ENCODE results near the gene MLLT1.

The MLLT1 gene

GRCh38 chr19:6271721-6272410, 7.9 kb downstream of the MLLT1 start:
- H3K4me2 ChIP-seq: no peak overlapping the region

GRCh38 chr19:6271251-6271650, 8.5 kb downstream of the MLLT1 start:
- Histone ChIP-seq H3K4me1 (ENCODE audit: low read depth, poor library complexity, severe bottlenecking) (no peaks in the 10 kb centered on the region), H3K36me3 (ENCODE audit: insufficient read depth) (no peaks in the 10 kb centered on the region), H3K4me2 (no peak overlapping the region), H3K4me3 (IDR thresholded peaks at IDR 0.05; ENCODE audit: insufficient read depth, low read depth, low read length) (no peak overlapping the region), H3K9ac (no peak overlapping the region), H3K27ac (no peak overlapping the region), H2AFZ (ENCODE audit: low read depth) (no peak overlapping the region), H3K79me2 (ENCODE audit: insufficient read depth, low read depth) (peaks cover 81% of the 10 kb centered on the region), H4K20me1 (ENCODE audit: insufficient read depth) (no peaks in the 10 kb centered on the region), H3K27me3 (ENCODE audit: insufficient read depth, low read depth) (no peaks in the 10 kb centered on the region)
- no peak for TF ChIP-seq CTCF (conservative IDR thresholded peaks at IDR 0.05; ENCODE audit: low read depth, low read length)

More at GRCh38 chr19:6271721-6272410, 7.9 kb downstream of the MLLT1 start:
- no peak for TF ChIP-seq CTCF (conservative IDR thresholded peaks at IDR 0.05; ENCODE audit: low read depth, low read length)
- Histone ChIP-seq H3K4me1 (ENCODE audit: low read depth, poor library complexity, severe bottlenecking) (no peaks in the 10 kb centered on the region), H3K4me3 (IDR thresholded peaks at IDR 0.05; ENCODE audit: insufficient read depth, low read depth, low read length) (no peak overlapping the region), H3K27me3 (ENCODE audit: insufficient read depth, low read depth) (no peaks in the 10 kb centered on the region), H4K20me1 (ENCODE audit: insufficient read depth) (no peaks in the 10 kb centered on the region), H3K79me2 (ENCODE audit: insufficient read depth, low read depth) (peaks cover 81% of the 10 kb centered on the region), H3K36me3 (ENCODE audit: insufficient read depth) (no peaks in the 10 kb centered on the region), H3K27ac (no peak overlapping the region), H2AFZ (ENCODE audit: low read depth) (no peak overlapping the region), H3K9ac (no peak overlapping the region)

GRCh38 chr19:6270822-6271221, 9.0 kb downstream of the MLLT1 start:
- no peak for TF ChIP-seq CTCF (conservative IDR thresholded peaks at IDR 0.05; ENCODE audit: low read depth, low read length)
- Histone ChIP-seq H3K27ac (no peak overlapping the region), H3K79me2 (ENCODE audit: insufficient read depth, low read depth) (peaks cover 78% of the 10 kb centered on the region), H3K9ac (no peak overlapping the region), H3K4me1 (ENCODE audit: low read depth, poor library complexity, severe bottlenecking) (no peaks in the 10 kb centered on the region), H3K4me2 (no peak overlapping the region), H3K36me3 (ENCODE audit: insufficient read depth) (no peaks in the 10 kb centered on the region), H3K27me3 (ENCODE audit: insufficient read depth, low read depth) (no peaks in the 10 kb centered on the region), H2AFZ (ENCODE audit: low read depth) (no peak overlapping the region), H3K4me3 (IDR thresholded peaks at IDR 0.05; ENCODE audit: insufficient read depth, low read depth, low read length) (no peak overlapping the region), H4K20me1 (ENCODE audit: insufficient read depth) (no peaks in the 10 kb centered on the region)

- no peaks in the 10 kb centered on the region for H3K4me1 ChIP-seq (ENCODE audit: low read depth, poor library complexity, severe bottlenecking)
- no peaks in the 10 kb centered on the region for H3K36me3 ChIP-seq (ENCODE audit: insufficient read depth)
- peaks cover 78% of the 10 kb centered on the region for H3K79me2 ChIP-seq (ENCODE audit: insufficient read depth, low read depth)
Measured at GRCh38 chr19:6270076-6270745, 9.6 kb downstream of the MLLT1 start.

More at GRCh38 chr19:6270076-6270745, 9.6 kb downstream of the MLLT1 start:
- Histone ChIP-seq H3K27me3 (ENCODE audit: insufficient read depth, low read depth) (no peaks in the 10 kb centered on the region), H3K4me2 (no peak overlapping the region), H4K20me1 (ENCODE audit: insufficient read depth) (no peaks in the 10 kb centered on the region), H3K4me3 (IDR thresholded peaks at IDR 0.05; ENCODE audit: insufficient read depth, low read depth, low read length) (no peak overlapping the region), H2AFZ (ENCODE audit: low read depth) (no peak overlapping the region), H3K9ac (no peak overlapping the region), H3K27ac (no peak overlapping the region)
- TF ChIP-seq CTCF (conservative IDR thresholded peaks at IDR 0.05; ENCODE audit: low read depth, low read length): no peak
